Heart left ventricle (tissue), 13 donors: ENCODE results near the gene BCL2L13.

Experiments
- CTCF ChIP-seq, 12 donors: fragments of 200-600 bp; sonication (generic) in 4 of 12; IDR thresholded peaks; one replicate each; pipeline versions ENCODE4 v1.5.0 to v1.8.0; 2018 to 2022; ENCODE audit warnings: antibody characterized with exemption in 12 of 12, mild to moderate bottlenecking in 5 of 12
- POLR2A ChIP-seq, 2 donors: fragments of 450-650 bp; IDR thresholded peaks; one replicate each; pipeline ENCODE4 v1.6.1; 2017; ENCODE audit warnings: antibody characterized with exemption in 2 of 2, mild to moderate bottlenecking in 2 of 2, moderate library complexity in 2 of 2
- donor health status: ischemic (EF 13 %, LVEDD 7.1; RV severe dilation, severe dysfunction).
- donor health status: DM: no; HTN: yes; CAD: no.
- donor health status: DM: no; HTN: no; CAD: no.
- donor health status: ischemic (EF 25% LVEDD 6.9; RV normal size, moderate dysfunction).
- donor health status: ischemic (EF 25% LVEDD 5.7; RV mildly dilated, moderate dysfunction).
- donor health status: ischemic (EF 35%, LVEDD 5.7; RV mildly dilated, moderate dysfunction).
- donor health status: nonischemic (EF 11% LVEDD 7.7; RV severe dilation, severe dysfunction).
- donor health status: DM: yes; HTN: yes; CAD: no.
- donor health status: PGD.
- donor health status: ischemic (EF 29% LVEDD 5.4; RV normal size, mild dysfunction).
- donor health status: nonischemic (EF 23%, LVEDD 6.1; RV moderate dilation, normal function).

- TF ChIP-seq CTCF (IDR thresholded peaks at IDR 0.05) = no peak
- no peak for TF ChIP-seq POLR2A (IDR thresholded peaks at IDR 0.05)
Measured at GRCh38 chr22:17717708-17718107, 79.2 kb downstream of the BCL2L13 start.
